GM18867 (cell line): ENCODE data around the gene MAP2K5.

Experiments
- ATAC-seq: cut with Tn5 transposase; IDR thresholded peaks from one replicate; pipeline ENCODE4 v1.9.1; 2021; ENCODE audit warnings: mild to moderate bottlenecking, moderate library complexity; ENCODE audit not compliant: unreplicated experiment

The MAP2K5 gene

GRCh38 chr15:67850336-67850735, 307.8 kb downstream of the MAP2K5 start:
- ATAC-seq, result no peak

GRCh38 chr15:67850994-67851571, 308.6 kb downstream of the MAP2K5 start:
- no peak for ATAC-seq

GRCh38 chr15:67852418-67852817, 309.9 kb downstream of the MAP2K5 start:
- no peak for ATAC-seq

GRCh38 chr15:67853454-67853853, 311.0 kb downstream of the MAP2K5 start:
- no peak for ATAC-seq

GRCh38 chr15:67854358-67854757, 311.9 kb downstream of the MAP2K5 start:
- ATAC-seq, result no peak

- ATAC-seq, result no peak
Measured at GRCh38 chr15:67855842-67856241, 313.3 kb downstream of the MAP2K5 start.
